ENCODE measurements around the gene WHRN. TPM values are rescaled to one million over a fixed set of nuclear protein-coding genes. Genes with fewer than 3 reads are reported as not detected.

WHRN gene
- total and polyA plus RNA-seq, 9 of the 15 experiments (the other 6 are each of a cell fraction or from before 2014, with no cell fraction given), result 0.31 to 14.1 (median 3.0) TPM

DNA sequence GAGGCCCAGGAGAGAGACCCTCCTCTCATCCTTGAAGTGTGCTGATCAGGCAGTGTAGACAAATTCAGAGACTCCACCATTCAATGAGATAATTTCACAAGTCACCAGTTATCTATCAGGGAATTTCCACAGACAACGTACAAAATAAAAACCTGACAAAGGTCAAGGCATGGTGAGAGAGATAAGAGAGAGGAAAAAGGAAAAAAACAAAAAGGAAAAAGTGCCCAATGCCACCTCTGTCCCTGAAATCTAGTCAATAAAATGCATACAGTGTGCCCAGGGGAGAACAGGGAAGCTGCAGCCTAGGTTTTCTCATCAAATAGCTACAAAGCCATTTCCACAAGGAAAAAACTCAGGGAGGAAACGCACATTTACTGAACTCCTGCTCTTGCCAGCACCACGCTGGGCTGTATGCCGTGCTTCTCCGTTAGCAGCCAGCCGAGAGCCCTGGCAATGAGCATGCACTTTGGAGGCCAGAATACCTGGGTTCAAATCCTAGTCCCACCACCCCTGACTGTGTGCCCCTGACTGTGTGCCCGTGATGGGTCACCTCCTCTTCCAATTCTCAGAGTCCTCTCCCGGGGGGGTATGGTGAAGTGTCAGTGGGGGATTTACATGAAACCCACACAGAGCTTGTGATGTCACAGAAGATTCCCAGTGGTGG lies 11.6 kb downstream of the WHRN start (continued):
- TF ChIP-seq ZNF124 (CRISPR knock-in tag; IDR thresholded peaks at IDR 0.05), result no peak
- TF ChIP-seq EP300 (IDR thresholded peaks at IDR 0.05; ENCODE audit: low read length), result peak; percentile 87
- no peak for TF ChIP-seq HDAC8 (tag; IDR thresholded peaks at IDR 0.05)
- no peak for TF ChIP-seq SIN3A (IDR thresholded peaks at IDR 0.05; ENCODE audit: borderline replicate concordance in 2 of 2, control insufficient read depth in 1 of 2, low read depth in 2 of 2, low read length in 2 of 2)
- peak; percentile 36; the same call in 1 of the 2 replicates for TF ChIP-seq GATA2 (CRISPR knock-in tag; IDR thresholded peaks at IDR 0.05)
- TF ChIP-seq KLF6 (CRISPR knock-in tag; IDR thresholded peaks at IDR 0.05; ENCODE audit: borderline replicate concordance), result no peak
- TF ChIP-seq, protein P1, sequence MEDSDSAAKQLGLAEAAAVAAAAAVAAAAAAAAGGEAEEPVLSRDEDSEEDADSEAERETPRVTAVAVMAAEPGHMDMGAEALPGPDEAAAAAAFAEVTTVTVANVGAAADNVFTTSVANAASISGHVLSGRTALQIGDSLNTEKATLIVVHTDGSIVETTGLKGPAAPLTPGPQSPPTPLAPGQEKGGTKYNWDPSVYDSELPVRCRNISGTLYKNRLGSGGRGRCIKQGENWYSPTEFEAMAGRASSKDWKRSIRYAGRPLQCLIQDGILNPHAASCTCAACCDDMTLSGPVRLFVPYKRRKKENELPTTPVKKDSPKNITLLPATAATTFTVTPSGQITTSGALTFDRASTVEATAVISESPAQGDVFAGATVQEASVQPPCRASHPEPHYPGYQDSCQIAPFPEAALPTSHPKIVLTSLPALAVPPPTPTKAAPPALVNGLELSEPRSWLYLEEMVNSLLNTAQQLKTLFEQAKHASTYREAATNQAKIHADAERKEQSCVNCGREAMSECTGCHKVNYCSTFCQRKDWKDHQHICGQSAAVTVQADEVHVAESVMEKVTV (CRISPR knock-in tag; IDR thresholded peaks at IDR 0.05), result no peak
- TF ChIP-seq SMC3 (conservative IDR thresholded peaks at IDR 0.05; ENCODE audit: insufficient read depth, low read depth, low read length), result no peak
- no peak for TF ChIP-seq ZNF668 (CRISPR knock-in tag; IDR thresholded peaks at IDR 0.05)
- no peak for TF ChIP-seq KAT2B (IDR thresholded peaks at IDR 0.05; ENCODE audit: low read depth, low read length)
- TF ChIP-seq, protein P2, sequence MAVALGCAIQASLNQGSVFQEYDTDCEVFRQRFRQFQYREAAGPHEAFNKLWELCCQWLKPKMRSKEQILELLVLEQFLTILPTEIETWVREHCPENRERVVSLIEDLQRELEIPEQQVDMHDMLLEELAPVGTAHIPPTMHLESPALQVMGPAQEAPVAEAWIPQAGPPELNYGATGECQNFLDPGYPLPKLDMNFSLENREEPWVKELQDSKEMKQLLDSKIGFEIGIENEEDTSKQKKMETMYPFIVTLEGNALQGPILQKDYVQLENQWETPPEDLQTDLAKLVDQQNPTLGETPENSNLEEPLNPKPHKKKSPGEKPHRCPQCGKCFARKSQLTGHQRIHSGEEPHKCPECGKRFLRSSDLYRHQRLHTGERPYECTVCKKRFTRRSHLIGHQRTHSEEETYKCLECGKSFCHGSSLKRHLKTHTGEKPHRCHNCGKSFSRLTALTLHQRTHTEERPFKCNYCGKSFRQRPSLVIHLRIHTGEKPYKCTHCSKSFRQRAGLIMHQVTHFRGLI (CRISPR knock-in tag; IDR thresholded peaks at IDR 0.05), result no peak
- TF ChIP-seq ZNF316 (IDR thresholded peaks at IDR 0.05), result no peak
- no peak for TF ChIP-seq KDM1A (IDR thresholded peaks at IDR 0.05)
- no peak for TF ChIP-seq CBFB (CRISPR knock-in tag; IDR thresholded peaks at IDR 0.05)
- peak; percentile 15; the same call in 1 of the 2 replicates for TF ChIP-seq ELF1 (tag; IDR thresholded peaks at IDR 0.05)
- no peak for TF ChIP-seq TRIM28 (IDR thresholded peaks at IDR 0.05)
- no peak for TF ChIP-seq GATAD2A (IDR thresholded peaks at IDR 0.05)
- TF ChIP-seq TOE1 (IDR thresholded peaks at IDR 0.05; ENCODE audit: borderline replicate concordance), result no peak
- no peak for TF ChIP-seq TOE1 (CRISPR knock-in tag; IDR thresholded peaks at IDR 0.05; ENCODE audit: borderline replicate concordance, low read depth)
- TF ChIP-seq POU5F1 (IDR thresholded peaks at IDR 0.05; ENCODE audit: borderline replicate concordance, low read depth, low read length, partially characterized antibody), result no peak
- TF ChIP-seq, protein P3, sequence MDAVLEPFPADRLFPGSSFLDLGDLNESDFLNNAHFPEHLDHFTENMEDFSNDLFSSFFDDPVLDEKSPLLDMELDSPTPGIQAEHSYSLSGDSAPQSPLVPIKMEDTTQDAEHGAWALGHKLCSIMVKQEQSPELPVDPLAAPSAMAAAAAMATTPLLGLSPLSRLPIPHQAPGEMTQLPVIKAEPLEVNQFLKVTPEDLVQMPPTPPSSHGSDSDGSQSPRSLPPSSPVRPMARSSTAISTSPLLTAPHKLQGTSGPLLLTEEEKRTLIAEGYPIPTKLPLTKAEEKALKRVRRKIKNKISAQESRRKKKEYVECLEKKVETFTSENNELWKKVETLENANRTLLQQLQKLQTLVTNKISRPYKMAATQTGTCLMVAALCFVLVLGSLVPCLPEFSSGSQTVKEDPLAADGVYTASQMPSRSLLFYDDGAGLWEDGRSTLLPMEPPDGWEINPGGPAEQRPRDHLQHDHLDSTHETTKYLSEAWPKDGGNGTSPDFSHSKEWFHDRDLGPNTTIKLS (IDR thresholded peaks at IDR 0.05; ENCODE audit: borderline replicate concordance, low read depth), result no peak
- peak; percentile 45 to 69; a peak in 2 of 4 replicates for TF ChIP-seq TRIM24 (IDR thresholded peaks at IDR 0.05)
- TF ChIP-seq, protein P4, sequence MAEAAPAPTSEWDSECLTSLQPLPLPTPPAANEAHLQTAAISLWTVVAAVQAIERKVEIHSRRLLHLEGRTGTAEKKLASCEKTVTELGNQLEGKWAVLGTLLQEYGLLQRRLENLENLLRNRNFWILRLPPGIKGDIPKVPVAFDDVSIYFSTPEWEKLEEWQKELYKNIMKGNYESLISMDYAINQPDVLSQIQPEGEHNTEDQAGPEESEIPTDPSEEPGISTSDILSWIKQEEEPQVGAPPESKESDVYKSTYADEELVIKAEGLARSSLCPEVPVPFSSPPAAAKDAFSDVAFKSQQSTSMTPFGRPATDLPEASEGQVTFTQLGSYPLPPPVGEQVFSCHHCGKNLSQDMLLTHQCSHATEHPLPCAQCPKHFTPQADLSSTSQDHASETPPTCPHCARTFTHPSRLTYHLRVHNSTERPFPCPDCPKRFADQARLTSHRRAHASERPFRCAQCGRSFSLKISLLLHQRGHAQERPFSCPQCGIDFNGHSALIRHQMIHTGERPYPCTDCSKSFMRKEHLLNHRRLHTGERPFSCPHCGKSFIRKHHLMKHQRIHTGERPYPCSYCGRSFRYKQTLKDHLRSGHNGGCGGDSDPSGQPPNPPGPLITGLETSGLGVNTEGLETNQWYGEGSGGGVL (CRISPR knock-in tag; IDR thresholded peaks at IDR 0.05), result no peak
- no peak for TF ChIP-seq MCM7 (IDR thresholded peaks at IDR 0.05)

Measured in K562 (cell line).